ENCODE measurements around the gene PUSL1.

GRCh38 chr1:1274931-1275431 lies 33.4 kb upstream of the PUSL1 start:
- TF ChIP-seq POLR2A (IDR thresholded peaks at IDR 0.05; ENCODE audit: low read length) = no peak
- no peak for TF ChIP-seq GATA1 (IDR thresholded peaks at IDR 0.05; ENCODE audit: low read depth, low read length)

All from erythroblast (primary cell).